Esophagus (tissue), 2 donors: ENCODE measurements around the gene MEIS2. TPM values are rescaled to one million over a fixed set of nuclear protein-coding genes. Genes with fewer than 3 reads are reported as not detected.

Experiments
- H3K27ac ChIP-seq, 2 donors: one replicate each; pipeline ENCODE4 v1.5.1; 2013; ENCODE audit warnings: low read depth in 2 of 2, mild to moderate bottlenecking in 2 of 2, inconsistent platforms in 1 of 2, low read length in 1 of 2, moderate library complexity in 1 of 2
- H3K27me3 ChIP-seq, 2 donors: one replicate each; pipeline ENCODE4 v1.6.1; 2013; ENCODE audit warnings: low read length in 2 of 2, control low read depth in 1 of 2, mild to moderate bottlenecking in 1 of 2; ENCODE audit not compliant: insufficient read depth in 2 of 2, control insufficient read depth in 1 of 2
- H3K36me3 ChIP-seq, 2 donors: one replicate each; pipeline ENCODE4 v1.6.1; 2013; ENCODE audit warnings: low read length in 1 of 2; ENCODE audit not compliant: control insufficient read depth in 2 of 2, insufficient read depth in 2 of 2
- H3K4me1 ChIP-seq, 2 donors: one replicate each; pipeline ENCODE4 v1.6.1; 2013; ENCODE audit warnings: low read length in 1 of 2; ENCODE audit not compliant: control insufficient read depth in 2 of 2, insufficient read depth in 2 of 2
- H3K4me3 ChIP-seq, 2 donors: one replicate each; pipeline ENCODE4 v1.5.1; 2013; ENCODE audit warnings: low read length in 2 of 2, mild to moderate bottlenecking in 2 of 2, low read depth in 1 of 2, moderate library complexity in 1 of 2
- H3K9me3 ChIP-seq, 2 donors: one replicate each; pipeline ENCODE4 v1.6.1; 2013; ENCODE audit warnings: mild to moderate bottlenecking in 2 of 2, low read depth in 1 of 2, low read length in 1 of 2, moderate library complexity in 1 of 2; ENCODE audit not compliant: control insufficient read depth in 2 of 2, insufficient read depth in 1 of 2
- WGBS, 2 donors: extraction: QIAGEN DNeasy Blood & Tissue Kit; methylation state at CpG; one replicate each; pipeline ENCODE4 v1.1.7; 2013; 5-methylcytosine and 5-hydroxymethylcytosine counted together
- polyA plus RNA-seq, 2 donors: library from polyadenylated mRNA; stranded (reverse); fragments of 200-250 nt; gene quantifications; one replicate each; pipeline ENCODE4 v1.2.3, GENCODE V29; 2013
- donor health status: healthy with polysubstance abuse.
- donor health status: Bipolar disorder and iron deficiency.

MEIS2 gene
- polyA plus RNA-seq, 2 donors = 6.0 to 8.8 TPM

GRCh38 chr15:36879568-36880222 is 220.7 kb downstream of the MEIS2 start:
- no peaks in the 10 kb centered on the region for H3K9me3 ChIP-seq
- H3K36me3 ChIP-seq = no peaks in the 10 kb centered on the region
- 56 to 58% methylated on average over 25 of the region's 25 CpGs for WGBS, 2 donors
- H3K27ac ChIP-seq = no peak overlapping the region
- no peaks in the 10 kb centered on the region for H3K4me1 ChIP-seq
- peak overlapping the region in 1 of 2 donors; percentile 18 for H3K4me3 ChIP-seq
- H3K27me3 ChIP-seq = peaks cover 0 to 9% of the 10 kb centered on the region in 2 donors

- H3K27me3 ChIP-seq = peaks cover 0 to 9% of the 10 kb centered on the region in 2 donors
- WGBS, 2 donors = 62 to 72% methylated on average over 12 of the region's 12 CpGs
Observed at GRCh38 chr15:36878684-36879262, 221.6 kb downstream of the MEIS2 start.

GRCh38 chr15:36877796-36878683 is 222.3 kb downstream of the MEIS2 start:
- peaks cover 0 to 9% of the 10 kb centered on the region in 2 donors for H3K27me3 ChIP-seq
- no peaks in the 10 kb centered on the region for H3K36me3 ChIP-seq
- no peaks in the 10 kb centered on the region for H3K4me1 ChIP-seq
- WGBS, 2 donors = 62 to 67% methylated on average over 38 of the region's 38 CpGs
- H3K27ac ChIP-seq = no peak overlapping the region
- H3K9me3 ChIP-seq = no peaks in the 10 kb centered on the region
- H3K4me3 ChIP-seq = no peak overlapping the region

More at GRCh38 chr15:36878684-36879262, 221.6 kb downstream of the MEIS2 start:
- Histone ChIP-seq H3K9me3 (no peaks in the 10 kb centered on the region), H3K4me1 (no peaks in the 10 kb centered on the region), H3K27ac (no peak overlapping the region), H3K4me3 (no peak overlapping the region), H3K36me3 (no peaks in the 10 kb centered on the region)

- no peaks in the 10 kb centered on the region for H3K4me1 ChIP-seq
- no peak overlapping the region for H3K4me3 ChIP-seq
- no peak overlapping the region for H3K27ac ChIP-seq
- no peaks in the 10 kb centered on the region for H3K9me3 ChIP-seq
- H3K27me3 ChIP-seq = peaks cover 0 to 9% of the 10 kb centered on the region in 2 donors
- no peaks in the 10 kb centered on the region for H3K36me3 ChIP-seq
- WGBS, 2 donors = 77 to 78% methylated on average over 8 of the region's 8 CpGs
Observed at GRCh38 chr15:36877294-36877693, 223.1 kb downstream of the MEIS2 start.

- H3K27me3 ChIP-seq = peaks cover 0 to 9% of the 10 kb centered on the region in 2 donors
- no peak overlapping the region for H3K4me3 ChIP-seq
- WGBS, 2 donors = 52 to 58% methylated on average over 2 of the region's 2 CpGs
- H3K4me1 ChIP-seq = no peaks in the 10 kb centered on the region
- no peaks in the 10 kb centered on the region for H3K9me3 ChIP-seq
- H3K27ac ChIP-seq = no peak overlapping the region
- no peaks in the 10 kb centered on the region for H3K36me3 ChIP-seq
Observed at GRCh38 chr15:36875740-36876334, 224.5 kb downstream of the MEIS2 start.

- peaks cover 0 to 9% of the 10 kb centered on the region in 2 donors for H3K27me3 ChIP-seq
- H3K36me3 ChIP-seq = no peaks in the 10 kb centered on the region
- no peak overlapping the region for H3K27ac ChIP-seq
- H3K4me1 ChIP-seq = no peaks in the 10 kb centered on the region
- no peak overlapping the region for H3K4me3 ChIP-seq
- 79 to 84% methylated on average over 5 of the region's 5 CpGs for WGBS, 2 donors
- H3K9me3 ChIP-seq = no peaks in the 10 kb centered on the region
Observed at GRCh38 chr15:36874930-36875329, 225.4 kb downstream of the MEIS2 start.

GRCh38 chr15:36867436-36867835 is 232.9 kb downstream of the MEIS2 start:
- WGBS, 2 donors = 87 to 92% methylated on average over 4 of the region's 4 CpGs
- H3K9me3 ChIP-seq = no peaks in the 10 kb centered on the region
- no peak overlapping the region for H3K4me3 ChIP-seq

GRCh38 chr15:36866896-36867295 is 233.5 kb downstream of the MEIS2 start:
- 96 to 98% methylated on average over 3 of the region's 3 CpGs for WGBS, 2 donors
- Histone ChIP-seq H3K36me3 (no peaks in the 10 kb centered on the region), H3K4me1 (no peaks in the 10 kb centered on the region), H3K27me3 (no peaks in the 10 kb centered on the region), H3K4me3 (no peak overlapping the region), H3K27ac (no peak overlapping the region), H3K9me3 (no peaks in the 10 kb centered on the region)

More at GRCh38 chr15:36867436-36867835, 232.9 kb downstream of the MEIS2 start:
- Histone ChIP-seq H3K36me3 (no peaks in the 10 kb centered on the region), H3K27ac (no peak overlapping the region), H3K4me1 (no peaks in the 10 kb centered on the region), H3K27me3 (no peaks in the 10 kb centered on the region)

- H3K27me3 ChIP-seq = no peaks in the 10 kb centered on the region
- no peak overlapping the region for H3K4me3 ChIP-seq
- H3K4me1 ChIP-seq = no peaks in the 10 kb centered on the region
- H3K36me3 ChIP-seq = no peaks in the 10 kb centered on the region
- no peaks in the 10 kb centered on the region for H3K9me3 ChIP-seq
- 78 to 82% methylated on average over 4 of the region's 4 CpGs for WGBS, 2 donors
- no peak overlapping the region for H3K27ac ChIP-seq
Observed at GRCh38 chr15:36863570-36863969, 236.8 kb downstream of the MEIS2 start.
